Gastroesophageal sphincter (tissue), 4 donors: Measurements from ENCODE around the gene ATF3. TPM values are rescaled to one million over a fixed set of nuclear protein-coding genes. Genes with fewer than 3 reads are reported as not detected.

Source experiments
- ATAC-seq: fragments of 150-250 bp; one replicate; pipeline ENCODE4 v1.9.1; 2016; ENCODE audit warnings: mild to moderate bottlenecking, moderate library complexity
- H3K27ac ChIP-seq, 4 donors: fragments of 200-600 bp; sonication (generic) in 3 of 4; 1 replicate in 3 of 4; 2 replicates in 1 of 4; pipeline ENCODE4 v1.5.1; 2016 to 2019
- H3K27me3 ChIP-seq: fragments of 200-600 bp; sonication (generic); one replicate; pipeline ENCODE4 v1.5.1; 2019
- H3K36me3 ChIP-seq, 2 donors: fragments of 200-600 bp; sonication (generic); one replicate each; pipeline ENCODE4 v1.5.1; 2019; ENCODE audit warnings: control low read depth in 1 of 2
- H3K4me1 ChIP-seq, 3 donors: fragments of 200-600 bp; sonication (generic); 1 replicate in 2 of 3; 2 replicates in 1 of 3; pipeline ENCODE4 v1.5.1; 2016 to 2019; ENCODE audit warnings: control low read depth in 2 of 3
- H3K4me3 ChIP-seq, 2 donors: fragments of 200-600 bp; sonication (generic); one replicate each; pipeline ENCODE4 v1.5.1; 2019; ENCODE audit warnings: mild to moderate bottlenecking in 1 of 2, moderate library complexity in 1 of 2
- H3K9me3 ChIP-seq, 3 donors: fragments of 200-600 bp; sonication (generic); one replicate each; pipeline ENCODE4 v1.5.1; 2017 to 2019; ENCODE audit warnings: control low read depth in 2 of 3
- CTCF ChIP-seq, 4 experiments: fragments of 200-600 bp in 2 of 4; fragments of 450-650 bp in 2 of 4; sonication (generic) in 1 of 4; IDR thresholded peaks; one replicate each; pipeline ENCODE4 v1.5.1; 2017 to 2019; ENCODE audit warnings: antibody characterized with exemption in 4 of 4, mild to moderate bottlenecking in 2 of 4, moderate library complexity in 2 of 4
- EP300 ChIP-seq: sonication (generic); formaldehyde crosslinking; IDR thresholded peaks from one replicate; pipeline ENCODE4 v1.6.1; 2017; ENCODE audit warnings: antibody characterized with exemption, mild to moderate bottlenecking
- POLR2A ChIP-seq, 2 donors: fragments of 450-650 bp; IDR thresholded peaks; one replicate each; pipeline ENCODE4 v1.6.1; 2017; ENCODE audit warnings: antibody characterized with exemption in 2 of 2, mild to moderate bottlenecking in 2 of 2, moderate library complexity in 1 of 2
- POLR2AphosphoS5 ChIP-seq: sonication (generic); formaldehyde crosslinking; IDR thresholded peaks from one replicate; pipeline ENCODE4 v1.6.1; 2017; ENCODE audit warnings: antibody characterized with exemption
- WGBS, 2 donors: methylation state at CpG; one replicate each; pipeline ENCODE4 v1.1.5; 2018; ENCODE audit warnings: low coverage in 1 of 2; 5-methylcytosine and 5-hydroxymethylcytosine counted together
- total RNA-seq, 4 donors: library from RNA; depleted of rRNA; stranded (reverse); fragments of >200 nt; gene quantifications; one replicate each; pipeline ENCODE4 v1.1.0, GENCODE V29; 2016

The ATF3 gene
- total RNA-seq, 4 donors from 2014 or later = 4.0 to 17.2 (median 9.4) TPM

- H3K4me3 ChIP-seq = no peak overlapping the region
- peaks cover 28% of the 10 kb centered on the region for H3K27me3 ChIP-seq
- ATAC-seq = no peak
- 84 to 89% methylated on average over 4 to 7 of the region's 7 CpGs for WGBS, 2 donors
- no peak overlapping the region for H3K27ac ChIP-seq
- TF ChIP-seq POLR2AphosphoS5 (no peak), CTCF (IDR thresholded peaks at IDR 0.05) (no peak), EP300 (no peak), POLR2A (IDR thresholded peaks at IDR 0.05) (no peak)
- no peaks in the 10 kb centered on the region for H3K4me1 ChIP-seq
- no peaks in the 10 kb centered on the region for H3K36me3 ChIP-seq
- no peaks in the 10 kb centered on the region for H3K9me3 ChIP-seq
Measured at GRCh38 chr1:212586206-212587015, 22.1 kb upstream of the ATF3 start.

GRCh38 chr1:212587016-212587887 is 21.3 kb upstream of the ATF3 start:
- 60 to 71% methylated on average over 10 of the region's 11 CpGs for WGBS, 2 donors
- Histone ChIP-seq H3K9me3 (no peaks in the 10 kb centered on the region), H3K27ac (no peak overlapping the region), H3K4me3 (no peak overlapping the region), H3K36me3 (no peaks in the 10 kb centered on the region), H3K4me1 (no peaks in the 10 kb centered on the region), H3K27me3 (peaks cover 28% of the 10 kb centered on the region)
- TF ChIP-seq POLR2AphosphoS5 (no peak), POLR2A (IDR thresholded peaks at IDR 0.05) (no peak), CTCF (IDR thresholded peaks at IDR 0.05) (no peak)
- no peak for ATAC-seq

GRCh38 chr1:212587888-212588510 is 20.6 kb upstream of the ATF3 start:
- Histone ChIP-seq H3K4me1 (no peaks in the 10 kb centered on the region), H3K27me3 (peaks cover 28% of the 10 kb centered on the region), H3K36me3 (no peaks in the 10 kb centered on the region), H3K4me3 (no peak overlapping the region), H3K27ac (no peak overlapping the region), H3K9me3 (no peaks in the 10 kb centered on the region)
- ATAC-seq = no peak
- no peak for TF ChIP-seq EP300
- TF ChIP-seq POLR2A (IDR thresholded peaks at IDR 0.05) = no peak
- no peak for TF ChIP-seq CTCF (IDR thresholded peaks at IDR 0.05)
- no peak for TF ChIP-seq POLR2AphosphoS5
- 37 to 42% methylated on average over 9 to 11 of the region's 13 CpGs for WGBS, 2 donors

- 86 to 91% methylated on average over 3 of the region's 3 CpGs for WGBS, 2 donors
- H3K4me3 ChIP-seq = no peak overlapping the region
- ATAC-seq = no peak
- no peaks in the 10 kb centered on the region for H3K36me3 ChIP-seq
- no peaks in the 10 kb centered on the region for H3K4me1 ChIP-seq
- no peak overlapping the region for H3K27ac ChIP-seq
- TF ChIP-seq POLR2A (IDR thresholded peaks at IDR 0.05) (no peak), CTCF (IDR thresholded peaks at IDR 0.05) (no peak), POLR2AphosphoS5 (no peak), EP300 (no peak)
- H3K9me3 ChIP-seq = no peaks in the 10 kb centered on the region
- H3K27me3 ChIP-seq = peaks cover 28% of the 10 kb centered on the region
Measured at GRCh38 chr1:212589446-212589845, 19.1 kb upstream of the ATF3 start.
